ENCODE measurements around the gene URB1. TPM values are rescaled to one million over a fixed set of nuclear protein-coding genes. Genes with fewer than 3 reads are reported as not detected.
"Not testable (repeated sequence)": the region's sequence is repeated elsewhere in the genome, so short reads cannot be mapped to it uniquely, and the experiment has no call there.

URB1 gene
- total RNA-seq, 4 donors from 2014 or later: 18.3 to 26.9 (median 20.7) TPM

DNA sequence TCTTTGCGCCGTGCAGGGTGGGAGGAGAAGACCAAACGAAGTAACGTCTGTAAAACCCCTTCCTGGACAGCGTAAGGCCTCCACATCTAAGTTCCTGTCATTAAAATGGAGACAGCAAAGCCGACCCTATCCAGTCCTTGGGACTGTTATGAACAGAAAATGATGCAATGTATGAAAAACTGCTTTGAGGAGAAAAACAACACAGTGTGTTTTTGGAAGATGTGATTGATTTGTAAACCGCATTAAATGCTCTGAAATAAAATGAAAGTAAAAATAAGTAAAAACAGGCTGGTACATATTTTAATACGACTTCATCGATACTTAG is 827 bp upstream of the URB1 start:
- Histone ChIP-seq H3K4me3 (peak overlapping the region; percentile 70 to 90), H3K9me3 (no peaks in the 10 kb centered on the region), H3K27ac (peak overlapping the region in 3 of 4 donors; percentile 84 to 89 (median 88)), H3K4me1 (peaks cover 3 to 38% (median 4%) of the 10 kb centered on the region in 3 donors), H3K27me3 (no peaks in the 10 kb centered on the region), H3K36me3 (peaks cover 0 to 3% of the 10 kb centered on the region in 2 donors)
- TF ChIP-seq EP300 (IDR thresholded peaks at IDR 0.05) (no peak), POLR2AphosphoS5 (IDR thresholded peaks at IDR 0.05) (no peak), POLR2A (IDR thresholded peaks at IDR 0.05) (no peak)
- TF ChIP-seq, protein P1, sequence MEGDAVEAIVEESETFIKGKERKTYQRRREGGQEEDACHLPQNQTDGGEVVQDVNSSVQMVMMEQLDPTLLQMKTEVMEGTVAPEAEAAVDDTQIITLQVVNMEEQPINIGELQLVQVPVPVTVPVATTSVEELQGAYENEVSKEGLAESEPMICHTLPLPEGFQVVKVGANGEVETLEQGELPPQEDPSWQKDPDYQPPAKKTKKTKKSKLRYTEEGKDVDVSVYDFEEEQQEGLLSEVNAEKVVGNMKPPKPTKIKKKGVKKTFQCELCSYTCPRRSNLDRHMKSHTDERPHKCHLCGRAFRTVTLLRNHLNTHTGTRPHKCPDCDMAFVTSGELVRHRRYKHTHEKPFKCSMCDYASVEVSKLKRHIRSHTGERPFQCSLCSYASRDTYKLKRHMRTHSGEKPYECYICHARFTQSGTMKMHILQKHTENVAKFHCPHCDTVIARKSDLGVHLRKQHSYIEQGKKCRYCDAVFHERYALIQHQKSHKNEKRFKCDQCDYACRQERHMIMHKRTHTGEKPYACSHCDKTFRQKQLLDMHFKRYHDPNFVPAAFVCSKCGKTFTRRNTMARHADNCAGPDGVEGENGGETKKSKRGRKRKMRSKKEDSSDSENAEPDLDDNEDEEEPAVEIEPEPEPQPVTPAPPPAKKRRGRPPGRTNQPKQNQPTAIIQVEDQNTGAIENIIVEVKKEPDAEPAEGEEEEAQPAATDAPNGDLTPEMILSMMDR (IDR thresholded peaks at IDR 0.05): no peak
- ATAC-seq: no peak
- WGBS, 2 donors (ENCODE audit: low coverage in 1 of 2): 64 to 72% methylated on average over 5 of the region's 9 CpGs

DNA sequence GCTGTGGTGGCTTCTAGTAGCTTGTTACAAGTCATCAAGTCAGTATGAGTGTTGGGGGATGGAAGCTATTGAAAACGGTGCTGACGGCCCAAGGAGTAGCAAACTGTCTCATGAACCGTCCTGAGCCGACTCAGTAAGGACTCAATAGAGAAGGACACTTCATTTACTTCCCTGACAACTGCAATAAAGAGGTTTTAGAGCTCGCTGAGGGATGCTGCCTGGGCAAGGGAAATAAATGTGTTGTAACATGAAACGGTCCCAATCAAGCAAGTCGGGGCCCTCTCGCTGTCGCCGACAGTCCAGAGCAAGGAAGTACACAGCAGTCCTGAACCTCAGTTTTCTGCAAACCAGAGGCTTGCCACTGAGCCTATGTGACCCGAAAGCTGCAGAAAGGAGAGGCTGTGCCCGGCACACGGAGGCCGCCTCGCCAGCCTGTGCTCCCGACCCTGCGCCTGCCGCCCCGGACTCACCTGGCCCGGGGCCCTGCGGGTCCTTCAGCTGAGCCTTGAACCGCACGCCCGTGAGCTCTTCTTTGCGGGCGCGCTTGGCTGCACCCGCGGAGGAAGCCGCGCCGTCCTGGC is 423 bp downstream of the URB1 start:
- peak overlapping the region in 2 of 4 donors; percentile 88 to 89 for H3K27ac ChIP-seq
- peak; percentile 50 for ATAC-seq

DNA sequence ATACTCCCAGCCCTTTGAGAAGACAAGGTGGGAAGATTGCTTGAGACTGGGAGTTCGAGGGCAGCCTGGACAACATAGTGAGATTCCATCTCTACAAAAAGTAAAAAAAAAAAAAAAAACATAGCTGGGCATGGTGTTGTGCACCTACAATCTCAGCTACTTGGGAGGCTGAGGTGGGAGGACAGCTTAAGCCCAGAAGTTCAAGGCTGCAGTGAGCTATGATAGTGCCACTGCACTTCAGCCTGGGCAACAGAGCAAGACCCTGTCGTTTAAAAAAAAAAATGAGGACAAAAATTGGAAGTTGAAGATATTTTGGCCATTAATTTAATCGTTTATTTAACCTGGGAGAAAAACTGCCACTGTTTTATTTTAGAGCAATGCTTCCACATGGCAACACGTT is 1.1 kb downstream of the URB1 start:
- Histone ChIP-seq H3K36me3 (peaks cover 0 to 13% of the 10 kb centered on the region in 2 donors), H3K27ac (no peak overlapping the region), H3K4me1 (peaks cover 3 to 55% (median 4%) of the 10 kb centered on the region in 3 donors), H3K27me3 (no peaks in the 10 kb centered on the region), H3K4me3 (peak overlapping the region; percentile 70 to 90), H3K9me3 (no peaks in the 10 kb centered on the region)
- TF ChIP-seq, protein P1 (IDR thresholded peaks at IDR 0.05): no peak
- TF ChIP-seq EP300 (IDR thresholded peaks at IDR 0.05): no peak
- TF ChIP-seq POLR2A (IDR thresholded peaks at IDR 0.05): no peak
- TF ChIP-seq POLR2AphosphoS5 (IDR thresholded peaks at IDR 0.05): no peak
- 61 to 64% methylated on average over 4 of the region's 4 CpGs for WGBS, 2 donors (ENCODE audit: low coverage in 1 of 2)
- ATAC-seq: no peak

More for the DNA sequence above, 423 bp downstream of the URB1 start:
- Histone ChIP-seq H3K36me3 (peaks cover 0 to 13% of the 10 kb centered on the region in 2 donors), H3K4me1 (peaks cover 3 to 48% (median 4%) of the 10 kb centered on the region in 3 donors), H3K4me3 (peak overlapping the region; percentile 70 to 90), H3K27me3 (no peaks in the 10 kb centered on the region), H3K9me3 (no peaks in the 10 kb centered on the region)
- WGBS, 2 donors (ENCODE audit: low coverage in 1 of 2): 0 to 1% methylated on average over 12 to 20 of the region's 32 CpGs
- TF ChIP-seq EP300 (IDR thresholded peaks at IDR 0.05) (no peak), POLR2A (IDR thresholded peaks at IDR 0.05) (no peak), POLR2AphosphoS5 (IDR thresholded peaks at IDR 0.05) (no peak)
- TF ChIP-seq, protein P1 (IDR thresholded peaks at IDR 0.05): no peak

DNA sequence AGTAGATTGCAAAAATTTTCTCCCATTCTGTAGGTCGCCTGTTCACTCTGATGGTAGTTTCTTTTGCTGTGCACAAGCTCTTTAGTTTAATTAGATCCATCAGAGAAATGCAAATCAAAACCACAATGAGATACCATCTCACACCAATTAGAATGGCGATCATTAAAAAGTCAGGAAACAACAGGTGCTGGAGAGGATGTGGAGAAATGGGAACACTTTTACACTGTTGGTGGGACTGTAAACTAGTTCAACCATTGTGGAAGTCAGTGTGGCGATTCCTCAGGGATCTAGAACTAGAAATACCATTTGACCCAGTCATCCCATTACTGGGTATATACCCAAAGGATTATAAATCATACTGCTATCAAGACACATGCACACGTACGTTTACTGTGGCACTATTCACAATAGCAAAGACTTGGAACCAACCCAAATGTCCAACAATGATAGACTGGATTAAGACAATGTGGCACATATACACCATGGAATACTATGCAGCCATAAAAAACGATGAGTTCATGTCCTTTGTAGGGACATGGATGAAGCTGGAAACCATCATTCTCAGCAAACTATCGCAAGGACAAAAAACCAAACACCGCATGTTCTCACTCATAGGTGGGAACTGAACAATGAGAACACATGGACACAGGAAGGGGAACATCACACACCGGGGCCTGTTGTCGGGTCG is 2.1 kb downstream of the URB1 start:
- ATAC-seq, H3K27ac ChIP-seq, H3K4me3 ChIP-seq, H3K9me3 ChIP-seq, H3K27me3 ChIP-seq: not testable (repeated sequence)
- WGBS, 2 donors (ENCODE audit: low coverage in 1 of 2): 78% methylated on average over 4 of the region's 11 CpGs; no CpG with 5 or more reads in 1 of the 2 donors
- Histone ChIP-seq H3K36me3 (peaks cover 0 to 13% of the 10 kb centered on the region in 2 donors), H3K4me1 (peaks cover 3 to 65% (median 4%) of the 10 kb centered on the region in 3 donors)

DNA sequence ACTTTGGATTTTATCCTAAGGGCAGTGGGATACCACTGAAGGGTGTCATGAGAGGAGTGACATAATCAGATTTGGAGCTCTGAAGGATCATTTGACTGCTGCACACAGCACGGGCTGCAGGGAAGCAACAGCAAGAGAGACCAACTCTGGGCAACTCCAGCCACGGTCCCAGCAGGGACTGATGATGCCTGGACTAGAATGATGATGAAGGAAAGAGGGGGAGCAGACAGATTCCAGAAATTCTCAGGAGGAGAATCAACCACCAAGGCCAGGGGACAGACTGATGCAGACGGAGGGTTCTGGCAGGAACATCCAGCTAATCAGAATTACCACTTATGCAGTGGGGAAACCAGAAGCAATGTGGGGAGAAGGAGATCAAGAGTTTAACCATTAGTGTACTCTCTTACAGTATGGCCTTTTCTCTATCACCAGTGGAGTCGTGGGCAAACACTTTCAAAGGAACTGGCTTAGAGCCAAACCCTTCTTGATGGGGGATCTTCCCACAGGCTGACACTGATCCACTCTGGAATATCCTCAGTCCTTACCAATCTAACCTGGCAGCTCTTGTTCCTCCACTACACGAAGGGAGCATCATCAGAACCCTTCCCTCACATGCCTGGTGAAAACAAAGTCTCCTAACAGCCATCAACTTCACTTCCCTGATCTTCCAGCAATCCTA is 3.3 kb downstream of the URB1 start:
- Histone ChIP-seq H3K9me3 (no peaks in the 10 kb centered on the region), H3K4me1 (peaks cover 3 to 68% (median 4%) of the 10 kb centered on the region in 3 donors), H3K27me3 (no peaks in the 10 kb centered on the region), H3K27ac (no peak overlapping the region), H3K4me3 (no peak overlapping the region), H3K36me3 (peaks cover 0 to 20% of the 10 kb centered on the region in 2 donors)
- 60 to 69% methylated on average over 2 to 5 of the region's 5 CpGs for WGBS, 2 donors (ENCODE audit: low coverage in 1 of 2)
- no peak for TF ChIP-seq POLR2A (IDR thresholded peaks at IDR 0.05)
- TF ChIP-seq POLR2AphosphoS5 (IDR thresholded peaks at IDR 0.05): no peak
- TF ChIP-seq EP300 (IDR thresholded peaks at IDR 0.05): no peak
- TF ChIP-seq, protein P1 (IDR thresholded peaks at IDR 0.05): no peak
- ATAC-seq: no peak
